Skeletal muscle satellite cell (primary cell): ENCODE data around the gene TBC1D8.

Experiments used
- H3K27me3 ChIP-seq: 2 replicates; pipeline ENCODE4 v1.7.0; 2013; ENCODE audit warnings: low read length; ENCODE audit not compliant: control insufficient read depth, insufficient read depth
- H3K36me3 ChIP-seq: 2 replicates; pipeline ENCODE4 v1.7.0; 2013; ENCODE audit warnings: mild to moderate bottlenecking, control low read depth, low read length; ENCODE audit not compliant: insufficient read depth
- H3K4me1 ChIP-seq: 2 replicates; pipeline ENCODE4 v1.7.0; 2013; ENCODE audit warnings: low read length; ENCODE audit not compliant: control insufficient read depth, insufficient read depth
- H3K4me2 ChIP-seq: 2 replicates; pipeline ENCODE4 v1.7.0; 2013; ENCODE audit warnings: mild to moderate bottlenecking, low read length
- H3K4me3 ChIP-seq: 2 replicates; pipeline ENCODE4 v1.7.0; 2013; ENCODE audit warnings: low read length
- H3K9ac ChIP-seq: 2 replicates; pipeline ENCODE4 v1.7.0; 2013; ENCODE audit warnings: mild to moderate bottlenecking, low read depth, low read length, moderate library complexity
- H3K9me3 ChIP-seq: replicated peaks from 2 replicates; pipeline ENCODE4 v1.7.0; 2013; ENCODE audit warnings: mild to moderate bottlenecking, control low read depth, low read length

The TBC1D8 gene

GRCh38 chr2:101030866-101031554 lies 120.2 kb downstream of the TBC1D8 start:
- Histone ChIP-seq H3K9ac (no peak overlapping the region), H3K27me3 (no peaks in the 10 kb centered on the region), H3K4me3 (no peak overlapping the region), H3K4me1 (no peaks in the 10 kb centered on the region), H3K36me3 (peaks cover 74% of the 10 kb centered on the region), H3K9me3 (no peaks in the 10 kb centered on the region), H3K4me2 (no peak overlapping the region)

- H3K36me3 ChIP-seq: peaks cover 66% of the 10 kb centered on the region
- no peaks in the 10 kb centered on the region for H3K4me1 ChIP-seq
- no peaks in the 10 kb centered on the region for H3K27me3 ChIP-seq
- H3K4me2 ChIP-seq: no peak overlapping the region
- no peaks in the 10 kb centered on the region for H3K9me3 ChIP-seq
- no peak overlapping the region for H3K9ac ChIP-seq
- no peak overlapping the region for H3K4me3 ChIP-seq
Observed at GRCh38 chr2:101027852-101028251, 123.3 kb downstream of the TBC1D8 start.

- Histone ChIP-seq H3K9ac (no peak overlapping the region), H3K4me1 (no peaks in the 10 kb centered on the region), H3K36me3 (peaks cover 60% of the 10 kb centered on the region), H3K4me2 (no peak overlapping the region), H3K4me3 (no peak overlapping the region), H3K27me3 (no peaks in the 10 kb centered on the region), H3K9me3 (no peaks in the 10 kb centered on the region)
Observed at GRCh38 chr2:101026923-101027469, 124.2 kb downstream of the TBC1D8 start.

- H3K9me3 ChIP-seq: no peaks in the 10 kb centered on the region
- no peak overlapping the region for H3K4me2 ChIP-seq
- no peaks in the 10 kb centered on the region for H3K4me1 ChIP-seq
- H3K4me3 ChIP-seq: no peak overlapping the region
- H3K27me3 ChIP-seq: no peaks in the 10 kb centered on the region
- H3K9ac ChIP-seq: no peak overlapping the region
- peaks cover 64% of the 10 kb centered on the region for H3K36me3 ChIP-seq
Observed at GRCh38 chr2:101026253-101026701, 124.9 kb downstream of the TBC1D8 start.

- Histone ChIP-seq H3K9me3 (no peaks in the 10 kb centered on the region), H3K4me2 (no peak overlapping the region), H3K36me3 (peaks cover 67% of the 10 kb centered on the region), H3K4me3 (no peak overlapping the region), H3K4me1 (no peaks in the 10 kb centered on the region), H3K9ac (no peak overlapping the region), H3K27me3 (no peaks in the 10 kb centered on the region)
Observed at GRCh38 chr2:101025561-101025960, 125.6 kb downstream of the TBC1D8 start.

GRCh38 chr2:101023327-101024107 lies 127.7 kb downstream of the TBC1D8 start:
- Histone ChIP-seq H3K27me3 (no peaks in the 10 kb centered on the region), H3K4me2 (no peak overlapping the region), H3K4me3 (no peak overlapping the region), H3K36me3 (peaks cover 65% of the 10 kb centered on the region), H3K4me1 (no peaks in the 10 kb centered on the region), H3K9ac (no peak overlapping the region), H3K9me3 (no peaks in the 10 kb centered on the region)

GRCh38 chr2:101022221-101022620 lies 129.0 kb downstream of the TBC1D8 start:
- Histone ChIP-seq H3K27me3 (no peaks in the 10 kb centered on the region), H3K36me3 (peaks cover 67% of the 10 kb centered on the region), H3K9me3 (no peaks in the 10 kb centered on the region), H3K4me3 (no peak overlapping the region), H3K4me1 (no peaks in the 10 kb centered on the region), H3K9ac (no peak overlapping the region), H3K4me2 (no peak overlapping the region)

GRCh38 chr2:101018934-101019333 lies 132.2 kb downstream of the TBC1D8 start:
- Histone ChIP-seq H3K4me1 (no peaks in the 10 kb centered on the region), H3K9ac (no peak overlapping the region), H3K4me3 (no peak overlapping the region), H3K9me3 (no peaks in the 10 kb centered on the region), H3K4me2 (no peak overlapping the region), H3K36me3 (peaks cover 60% of the 10 kb centered on the region), H3K27me3 (no peaks in the 10 kb centered on the region)

- Histone ChIP-seq H3K4me2 (no peak overlapping the region), H3K27me3 (no peaks in the 10 kb centered on the region), H3K36me3 (peaks cover 69% of the 10 kb centered on the region), H3K9me3 (no peaks in the 10 kb centered on the region), H3K4me1 (no peaks in the 10 kb centered on the region), H3K9ac (no peak overlapping the region), H3K4me3 (no peak overlapping the region)
Observed at GRCh38 chr2:101017371-101017770, 133.8 kb downstream of the TBC1D8 start.

- no peak overlapping the region for H3K9ac ChIP-seq
- no peaks in the 10 kb centered on the region for H3K27me3 ChIP-seq
- no peak overlapping the region for H3K4me3 ChIP-seq
- peaks cover 59% of the 10 kb centered on the region for H3K36me3 ChIP-seq
- H3K4me2 ChIP-seq: no peak overlapping the region
- H3K9me3 ChIP-seq: no peaks in the 10 kb centered on the region
- H3K4me1 ChIP-seq: no peaks in the 10 kb centered on the region
Observed at GRCh38 chr2:101014264-101014857, 136.8 kb downstream of the TBC1D8 start.

- Histone ChIP-seq H3K4me2 (no peak overlapping the region), H3K4me3 (no peak overlapping the region), H3K4me1 (no peaks in the 10 kb centered on the region), H3K36me3 (peaks cover 56% of the 10 kb centered on the region), H3K9me3 (no peaks in the 10 kb centered on the region), H3K9ac (no peak overlapping the region), H3K27me3 (no peaks in the 10 kb centered on the region)
Observed at GRCh38 chr2:101012706-101013181, 138.4 kb downstream of the TBC1D8 start.
